ENCODE measurements around the gene GGA3.
"Not testable (repeated sequence)": the region's sequence is repeated elsewhere in the genome, so short reads cannot be mapped to it uniquely, and the experiment has no call there.

Gene GGA3

DNA sequence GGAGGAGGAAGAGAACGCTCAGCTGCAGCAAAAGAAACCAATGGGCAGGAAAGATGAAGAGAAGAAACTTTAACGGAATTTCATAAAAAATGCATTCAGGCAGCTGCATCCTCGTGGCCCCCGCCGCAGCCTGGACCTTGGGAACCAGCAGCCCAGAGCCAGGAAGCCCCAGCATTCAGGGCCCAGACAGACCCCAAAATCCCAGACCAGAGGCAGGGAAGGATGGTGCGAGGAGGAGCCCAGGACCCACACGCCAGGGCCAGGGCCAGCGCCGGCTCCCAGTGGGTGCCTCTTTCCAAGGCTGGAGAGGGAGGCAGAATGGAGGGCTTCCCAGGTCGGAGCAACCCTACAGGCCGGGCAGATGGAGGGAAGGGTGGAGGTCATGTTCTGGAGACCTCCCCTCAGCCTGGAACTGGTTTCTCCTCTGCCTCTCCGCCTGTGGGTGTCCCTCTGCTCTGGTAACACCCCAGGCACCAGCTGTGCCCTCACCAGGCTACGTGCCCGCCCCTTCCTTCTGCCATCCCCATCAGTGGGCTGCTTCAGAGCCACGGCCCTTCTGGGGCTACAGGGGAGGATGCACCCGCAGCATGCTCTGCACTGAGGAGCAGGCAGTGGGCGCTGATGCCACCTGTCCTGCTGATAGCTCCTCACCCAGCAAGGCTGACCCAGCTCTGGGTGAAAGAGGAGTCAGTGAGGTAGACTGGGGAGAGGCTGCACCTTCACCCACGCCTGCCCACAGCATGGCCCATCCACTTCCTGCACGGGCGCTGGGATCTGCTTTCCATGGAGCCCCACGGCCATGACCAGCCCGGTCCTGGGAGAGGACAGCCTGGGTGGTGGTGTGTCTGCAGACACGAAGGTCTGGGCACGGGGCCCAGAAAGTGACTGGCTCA is 10.8 kb upstream of the GGA3 start:
- DNase-seq: no peak

GRCh38 chr17:75271233-75271954 is 10.0 kb upstream of the GGA3 start:
- no peak for DNase-seq

DNA sequence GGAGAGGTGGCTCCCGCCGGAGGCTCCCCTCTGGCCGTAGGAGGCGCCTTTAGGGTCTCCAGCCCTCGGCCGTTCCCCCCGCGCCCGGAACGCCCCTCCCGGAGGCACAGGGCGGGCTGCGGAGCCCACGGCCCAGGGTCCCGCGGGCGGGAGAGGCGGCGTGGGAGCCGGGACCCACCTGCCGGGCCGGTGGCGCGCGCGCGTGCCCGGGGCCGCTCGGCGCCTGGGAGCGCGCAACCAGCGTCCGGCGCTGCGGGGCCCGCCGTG is 9.5 kb upstream of the GGA3 start, which contains the start of gene MIF4GD:
MIF4GD (minus strand) TSS at position 266 of the 267 bp plus-strand sequence. CDS start 1,036 bp downstream, outside the sequence.
- no peak for DNase-seq

DNA sequence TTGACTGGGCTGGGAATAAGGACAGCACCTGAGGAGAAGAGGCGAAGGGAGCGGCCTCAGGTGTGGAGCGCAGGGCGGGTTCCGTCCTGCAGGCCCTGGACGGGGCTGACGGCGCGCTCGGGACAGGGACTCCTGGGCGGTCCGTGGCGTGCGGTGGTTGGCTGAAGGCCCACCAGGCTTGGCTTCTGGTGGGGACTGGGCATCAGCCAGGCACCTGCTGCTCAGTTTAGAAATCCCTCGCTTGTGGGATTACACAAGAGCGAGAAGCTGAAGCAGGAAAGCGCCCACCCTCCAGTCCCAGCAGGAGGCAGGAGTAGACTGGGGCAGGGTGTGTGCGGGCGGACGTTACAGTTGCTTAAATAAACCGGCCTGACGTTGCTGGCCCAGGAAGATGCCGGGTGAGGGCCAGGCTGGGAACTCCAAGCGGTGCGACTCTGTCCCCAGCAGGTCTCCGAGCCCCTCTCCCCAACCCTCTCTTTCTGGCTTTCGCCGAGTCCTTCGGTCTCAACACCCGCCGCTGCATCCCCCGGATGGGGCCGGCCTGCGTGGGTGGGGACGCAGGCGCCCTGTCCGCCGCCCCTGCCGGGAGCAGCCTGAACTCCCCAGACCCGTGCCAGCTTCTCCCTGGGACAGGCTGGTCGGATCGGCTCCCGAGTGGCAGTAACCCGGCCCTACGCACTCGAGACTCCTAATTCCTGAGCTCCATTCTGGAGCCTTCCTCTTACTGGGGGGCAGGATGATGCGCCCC is 9.0 kb upstream of the GGA3 start:
- no peak for DNase-seq

DNA sequence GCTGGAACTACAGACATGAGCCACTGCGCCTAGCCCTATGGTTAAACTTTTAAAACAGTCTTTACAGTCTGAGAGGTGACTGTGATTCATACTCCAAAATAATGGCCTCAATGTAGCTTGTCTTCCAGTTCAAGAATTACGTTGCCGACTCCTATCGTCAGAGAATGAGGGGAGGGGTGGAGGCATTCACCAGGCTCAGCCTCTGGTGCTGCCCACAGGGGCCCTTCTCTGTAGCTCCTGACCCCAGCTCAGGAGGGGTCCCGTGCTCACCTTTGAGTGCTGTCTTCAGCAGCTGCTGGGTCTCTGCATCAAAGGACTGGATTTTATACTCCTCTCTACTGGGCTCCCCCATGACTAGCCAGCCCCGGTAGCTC is 8.4 kb upstream of the GGA3 start:
- DNase-seq: no peak

- no peak for DNase-seq
These were observed 6.2 kb upstream of the GGA3 start for GRCh38 chr17:75267411-75268232.

GRCh38 chr17:75267153-75267410 is 5.7 kb upstream of the GGA3 start:
- no peak for DNase-seq

DNA sequence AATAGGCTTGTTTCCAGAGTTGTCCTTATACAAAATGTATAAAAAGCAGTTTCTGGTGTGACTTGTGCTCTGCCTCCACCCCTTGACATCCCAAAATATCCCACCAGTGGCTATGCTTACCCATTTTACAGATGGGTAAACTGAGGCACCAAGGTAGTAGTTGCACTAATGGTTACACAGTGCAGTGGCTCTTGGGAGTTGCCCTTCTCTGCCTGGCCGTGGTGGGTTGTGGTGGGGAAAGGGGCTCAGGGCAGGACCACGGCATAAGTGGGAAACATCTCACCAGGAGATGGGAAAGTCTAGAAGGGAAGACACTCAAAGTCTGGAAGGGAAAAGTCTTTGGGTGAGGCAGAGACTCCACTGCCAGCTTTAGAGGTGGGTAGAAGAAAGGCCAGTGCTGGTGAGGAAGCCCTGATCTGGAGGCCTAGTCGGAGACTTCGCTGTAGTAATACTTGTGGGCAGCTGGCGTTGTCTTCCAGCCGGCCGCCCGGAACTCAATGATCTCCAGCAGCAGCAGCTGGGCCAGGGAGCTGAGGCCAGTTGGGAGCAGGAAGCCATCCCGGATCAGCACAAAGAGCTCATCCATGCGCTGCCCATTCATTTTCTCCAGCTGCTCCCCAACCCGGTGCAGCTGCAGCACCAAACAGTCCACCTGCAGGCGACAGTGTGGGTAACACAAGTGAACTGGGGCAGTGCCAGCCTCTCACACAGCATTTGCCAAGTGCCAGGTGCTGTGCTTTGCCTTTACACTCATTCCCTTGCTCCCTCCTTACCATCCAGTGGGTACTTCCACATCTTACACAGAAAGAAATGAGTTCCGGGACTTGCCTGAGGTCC is 5.1 kb upstream of the GGA3 start:
- DNase-seq: peak; percentile 39

- DNase-seq: no peak
These were observed 4.4 kb upstream of the GGA3 start for GRCh38 chr17:75265614-75266315.

DNA sequence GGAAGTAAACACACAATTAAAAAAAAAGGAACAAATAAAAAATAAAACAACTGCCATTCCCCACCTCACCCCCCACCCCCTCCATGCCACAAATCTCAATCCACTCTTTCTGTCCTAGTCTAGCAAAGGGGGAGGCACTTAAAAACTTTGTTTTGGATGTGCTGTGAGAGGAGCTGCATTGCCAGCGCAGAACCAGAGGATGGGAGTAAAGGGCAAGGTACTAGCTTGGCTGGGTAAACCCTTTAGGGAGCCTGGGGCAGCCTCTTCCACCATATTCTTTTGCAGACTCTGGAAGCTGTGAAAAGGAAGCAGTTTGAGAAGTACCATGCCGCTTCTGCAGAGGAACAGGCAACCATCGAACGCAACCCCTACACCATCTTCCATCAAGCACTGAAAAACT is 1.6 kb upstream of the GGA3 start:
- DNase-seq: no peak

DNA sequence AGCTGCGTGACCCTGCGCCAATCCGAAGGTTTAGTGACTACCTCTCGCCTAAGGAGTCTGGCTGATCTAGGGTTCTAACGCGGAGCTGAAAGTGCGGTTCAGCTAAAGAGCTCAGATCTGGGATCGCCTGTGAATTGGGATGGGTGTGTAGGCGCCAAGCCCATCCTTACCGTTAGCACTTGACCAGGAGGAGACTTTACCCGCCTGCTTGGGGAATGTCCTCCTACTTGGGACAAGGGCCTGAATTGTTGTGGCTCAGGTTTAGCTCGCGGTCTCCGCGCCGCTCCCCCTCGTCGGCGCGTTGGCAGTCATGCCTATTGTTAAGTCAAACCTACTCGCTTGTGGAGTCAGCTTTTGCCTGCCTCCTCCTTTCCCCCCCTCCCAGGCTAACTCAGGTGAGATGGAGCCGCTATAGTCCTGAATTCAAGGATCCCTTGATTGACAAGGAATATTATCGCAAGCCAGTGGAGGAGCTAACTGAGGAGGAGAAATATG is 753 bp upstream of the GGA3 start:
- no peak for DNase-seq

GRCh38 chr17:75260641-75261335 is 618 bp downstream of the GGA3 start:
- no peak for DNase-seq

GRCh38 chr17:75257228-75257627 is 4.2 kb downstream of the GGA3 start:
- DNase-seq: not testable (repeated sequence)

GRCh38 chr17:75255954-75256698 is 5.3 kb downstream of the GGA3 start:
- DNase-seq: not testable (repeated sequence)

GRCh38 chr17:75252039-75252816 is 9.2 kb downstream of the GGA3 start:
- DNase-seq: no peak

DNA sequence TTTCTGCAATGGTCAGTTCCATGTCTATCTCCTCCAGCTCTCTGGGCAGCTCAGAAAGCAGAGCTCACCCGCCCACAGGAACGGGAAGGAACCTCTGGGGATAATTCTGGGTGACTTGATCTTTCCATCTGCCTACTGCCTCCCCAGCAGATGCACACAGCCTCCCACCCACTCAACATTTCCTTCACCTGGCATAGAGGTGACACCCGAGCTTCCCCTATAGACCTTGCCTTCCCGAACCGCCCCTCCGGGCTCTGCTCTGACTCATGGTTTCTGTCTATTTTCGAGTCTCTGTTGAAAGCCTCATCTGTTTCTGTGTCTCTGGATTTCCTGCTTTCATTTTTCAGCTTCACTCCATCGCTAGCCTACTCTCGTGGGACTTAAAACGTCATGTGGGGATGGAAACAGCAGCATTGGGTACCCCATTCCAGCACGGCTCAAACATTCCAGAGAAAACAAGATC is 11.4 kb downstream of the GGA3 start:
- no peak for DNase-seq

GRCh38 chr17:75249564-75249963 is 11.8 kb downstream of the GGA3 start:
- no peak for DNase-seq

- DNase-seq: no peak
These were observed 15.0 kb downstream of the GGA3 start for GRCh38 chr17:75246404-75246803.

DNA sequence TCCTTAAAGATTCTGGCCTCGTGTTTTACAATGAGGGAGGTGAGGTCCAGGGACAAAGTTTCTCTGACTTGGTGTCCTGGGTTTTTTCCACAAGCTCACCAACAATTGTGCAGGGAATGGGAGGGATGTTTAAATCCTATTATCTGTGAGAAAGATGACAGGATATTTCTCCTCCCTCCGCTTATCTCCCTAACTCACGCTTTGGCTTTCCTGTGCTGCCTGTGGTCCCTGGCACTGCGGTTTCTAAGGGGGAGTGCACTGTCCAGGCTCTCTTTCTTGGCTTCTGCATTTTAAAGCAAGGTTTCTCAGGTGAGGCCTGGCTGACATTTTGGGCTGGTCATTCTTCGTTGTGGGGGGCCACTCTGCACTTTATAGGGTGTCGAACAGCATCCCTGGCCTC is 16.4 kb downstream of the GGA3 start:
- no peak for DNase-seq

Data from NCI-H2107 (cell line).